GM18909 (cell line): ENCODE data around the gene CFAP298.
A peak's percentile ranks its signal among the peaks of the same experiment; 100 is the strongest.
"Not testable (repeated sequence)": the region's sequence is repeated elsewhere in the genome, so short reads cannot be mapped to it uniquely, and the experiment has no call there.

Source experiments
- ATAC-seq: cut with Tn5 transposase; IDR thresholded peaks from one replicate; pipeline ENCODE4 v1.9.1; 2021; ENCODE audit warnings: mild to moderate bottlenecking; ENCODE audit not compliant: unreplicated experiment, poor library complexity

CFAP298 gene

GRCh38 chr21:32612075-32612998, at the start of gene CFAP298:
TSS of gene CFAP298 (minus strand) at chr21:32612377. CDS start at chr21:32612243, 134 bp downstream.
- ATAC-seq = peak; percentile 97

DNA sequence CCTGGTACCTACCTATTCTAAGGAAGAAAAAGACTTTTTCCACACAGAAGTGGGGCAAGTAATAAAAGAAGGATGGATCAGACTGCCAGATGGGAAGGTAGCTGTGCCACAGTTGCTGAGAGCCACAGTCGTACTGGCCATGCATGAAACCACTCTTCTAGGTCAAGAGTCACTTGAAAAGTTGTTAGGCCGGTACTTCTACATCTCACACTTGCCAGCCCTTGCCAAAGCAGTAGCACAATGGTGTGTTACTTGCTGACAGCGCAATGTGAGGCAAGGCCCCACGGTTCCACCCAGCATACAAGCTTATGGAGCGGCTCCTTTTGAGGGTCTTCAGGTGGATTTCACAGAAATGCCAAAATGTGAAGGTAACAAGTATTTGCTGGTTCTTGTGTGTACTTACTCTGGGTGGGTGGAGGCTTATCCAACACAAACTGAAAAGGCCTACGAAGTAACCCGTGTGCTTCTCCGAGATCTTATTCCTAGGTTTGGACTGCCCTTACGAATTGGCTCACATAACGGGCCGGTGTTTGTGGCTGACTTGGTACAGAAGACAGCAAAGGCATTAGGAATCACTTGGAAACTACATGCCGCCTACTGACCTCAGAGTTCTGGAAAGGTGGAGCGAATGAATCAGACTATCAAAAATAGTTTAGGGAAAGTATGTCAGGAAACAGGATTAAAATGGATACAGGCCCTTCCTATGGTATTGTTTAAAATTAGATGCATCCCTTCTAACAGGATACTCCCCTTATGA, 49.0 kb upstream of the CFAP298 start:
- not testable (repeated sequence) for ATAC-seq

- ATAC-seq = no peak
These were observed 46.3 kb upstream of the CFAP298 start for GRCh38 chr21:32658524-32658923.

- ATAC-seq = peak; percentile 52
These were observed 41.2 kb upstream of the CFAP298 start for GRCh38 chr21:32653326-32653901.

GRCh38 chr21:32648165-32648564, 36.0 kb upstream of the CFAP298 start:
- no peak for ATAC-seq

DNA sequence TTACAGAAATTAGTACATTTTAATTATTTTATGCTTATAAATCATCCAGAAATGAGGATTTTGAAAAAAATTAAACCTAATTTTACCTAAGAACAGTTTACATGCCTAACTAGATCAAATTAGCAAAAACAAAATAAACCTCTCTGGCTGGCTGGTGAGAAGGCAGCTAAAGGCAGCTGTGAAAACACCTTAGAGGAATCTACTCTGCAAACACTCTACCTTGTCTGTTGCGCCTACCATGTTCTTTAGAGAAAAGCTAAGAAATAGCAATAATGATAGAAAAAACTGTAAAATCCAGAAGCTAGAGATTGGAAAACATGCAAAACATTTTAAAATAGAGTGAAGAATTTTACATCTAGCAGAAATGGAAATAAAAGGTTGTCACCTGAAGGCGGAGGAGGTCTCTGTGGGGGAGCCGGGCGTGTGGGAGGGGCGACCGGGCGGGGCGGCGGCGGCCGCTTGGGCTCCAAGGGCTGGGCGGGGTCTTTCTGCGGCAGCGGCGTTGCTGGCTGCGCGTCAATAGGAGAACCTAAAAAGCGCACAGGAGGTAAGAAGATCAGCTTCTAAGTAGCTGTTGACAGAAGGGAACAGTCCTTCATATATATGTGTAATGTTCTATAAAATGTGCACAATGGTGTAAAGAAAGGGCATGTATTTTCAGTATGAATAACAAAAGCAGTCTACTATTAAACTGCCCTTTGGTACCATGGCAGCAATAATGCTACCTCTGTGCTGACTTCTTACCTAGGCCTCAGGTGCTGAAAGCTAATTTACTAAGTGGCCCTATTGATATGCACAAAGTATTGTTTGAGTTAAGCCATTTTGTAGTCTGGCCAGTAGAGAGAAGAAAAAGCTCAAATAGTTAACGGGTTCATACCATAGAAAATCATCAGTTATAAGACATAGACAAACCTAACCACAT, 33.3 kb upstream of the CFAP298 start:
- ATAC-seq = no peak

- ATAC-seq = no peak
These were observed 29.8 kb upstream of the CFAP298 start for GRCh38 chr21:32641710-32642698.

DNA sequence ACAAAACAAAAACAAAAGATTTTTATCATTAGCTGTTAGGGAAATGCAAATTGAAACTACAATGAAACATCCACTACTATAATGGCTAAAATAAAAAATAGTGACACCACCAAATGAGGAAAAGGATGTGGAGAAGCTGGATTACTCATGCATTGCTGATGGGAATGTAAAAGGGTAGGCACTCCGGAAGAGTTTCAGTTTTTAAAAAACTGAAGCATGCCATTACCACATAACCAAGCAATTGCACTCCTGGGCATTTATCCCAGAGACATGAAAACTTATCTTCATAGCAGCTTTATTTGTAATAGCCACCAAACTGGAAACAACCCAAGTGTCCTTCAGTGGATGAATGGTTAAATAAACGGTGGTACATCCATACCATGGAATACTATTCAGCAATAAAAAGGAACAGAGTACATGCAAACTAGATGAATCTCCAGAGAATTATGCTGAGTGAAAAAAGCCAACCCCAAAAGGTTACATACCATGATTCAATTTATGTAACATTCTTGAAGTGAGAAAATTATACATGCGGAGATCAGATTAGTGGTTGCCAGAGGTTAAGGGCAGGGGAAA, 14.5 kb upstream of the CFAP298 start:
- no peak for ATAC-seq

- not testable (repeated sequence) for ATAC-seq
These were observed 6.0 kb upstream of the CFAP298 start for GRCh38 chr21:32618218-32618617.

DNA sequence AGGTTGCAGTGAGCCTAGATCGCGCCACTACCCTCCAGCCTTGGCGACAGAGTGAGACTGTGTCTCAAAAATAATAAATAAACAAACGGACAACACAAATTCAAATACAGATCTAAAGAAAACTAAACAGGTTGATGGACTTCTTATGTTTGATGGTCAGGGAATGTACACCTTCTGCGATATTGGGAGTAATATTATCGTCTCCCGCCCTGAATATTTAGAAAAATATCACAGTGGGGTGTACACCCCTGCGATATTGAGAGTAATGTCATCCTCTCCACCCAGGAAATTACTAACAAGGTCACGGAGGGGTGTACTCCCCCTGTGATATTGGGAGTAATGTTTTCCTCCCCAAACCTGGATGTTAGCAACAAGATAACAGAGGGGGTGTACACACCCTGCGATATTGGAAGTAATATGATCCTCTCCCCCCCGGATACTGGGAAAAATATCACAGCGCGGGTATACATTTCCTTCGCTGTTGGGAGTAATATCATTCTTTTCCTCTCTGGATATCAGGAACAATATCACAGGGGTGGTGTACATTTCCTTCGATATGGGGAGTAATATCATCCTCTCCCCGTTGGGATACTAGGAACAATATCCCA, 1.4 kb upstream of the CFAP298 start:
- ATAC-seq = no peak

DNA sequence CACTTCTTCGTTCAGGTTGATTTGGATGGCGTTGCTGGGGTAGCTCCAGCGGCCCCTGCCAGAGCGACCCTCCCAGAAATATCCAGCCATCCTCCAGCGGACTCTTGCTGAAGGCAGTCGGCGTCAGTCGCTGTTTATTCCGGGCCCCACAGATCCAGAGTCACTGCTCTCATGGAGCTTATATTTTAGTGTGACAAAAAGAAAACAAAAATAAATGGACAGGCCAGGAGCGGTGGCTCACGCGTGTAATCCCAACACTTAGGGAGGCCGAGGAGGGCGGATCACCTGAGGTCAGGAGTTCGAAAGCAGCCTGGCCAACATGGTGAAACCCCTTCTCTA, 791 bp upstream of the CFAP298 start:
- ATAC-seq = no peak

GRCh38 chr21:32611471-32611997, 643 bp downstream of the CFAP298 start:
- peak; percentile 21 for ATAC-seq

DNA sequence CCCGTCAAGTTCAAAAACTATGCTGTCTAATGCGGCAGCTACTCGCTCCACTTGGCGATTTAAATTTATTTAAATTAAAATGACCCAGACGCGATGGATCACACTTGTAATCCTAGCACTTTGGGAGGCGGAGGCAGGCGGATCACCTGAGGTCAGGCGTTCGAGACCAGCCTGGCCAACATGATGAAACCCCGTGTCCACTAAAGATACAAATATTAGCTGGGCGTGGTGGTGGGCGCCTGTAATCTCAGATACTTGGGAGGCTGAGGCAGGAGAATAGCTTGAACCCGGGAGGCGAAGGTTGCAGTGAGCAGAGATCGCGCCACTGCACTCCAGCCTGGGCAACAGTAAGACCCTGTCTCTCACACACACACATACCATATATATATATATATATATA, 1.2 kb downstream of the CFAP298 start:
- ATAC-seq = not testable (repeated sequence)

DNA sequence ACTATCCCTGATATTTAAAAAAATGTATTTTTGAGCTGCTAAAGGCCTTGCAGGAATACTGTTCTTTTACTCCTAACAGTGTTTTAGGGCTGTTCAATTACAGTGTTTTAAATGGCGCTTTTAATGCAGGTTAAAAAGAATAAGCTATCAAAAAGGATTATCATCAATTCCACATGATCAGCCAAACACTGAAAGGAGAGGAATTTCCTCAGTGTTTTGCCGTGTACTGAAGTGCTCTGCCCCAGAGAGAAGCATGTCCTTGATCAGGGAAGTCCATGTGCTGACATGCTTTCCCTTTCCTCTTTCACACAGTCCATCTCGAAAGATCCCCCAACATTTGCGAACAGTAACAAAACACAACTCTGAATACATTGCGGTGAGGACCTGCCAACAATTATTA, 3.3 kb downstream of the CFAP298 start:
- ATAC-seq = no peak

GRCh38 chr21:32605469-32605868, 6.7 kb downstream of the CFAP298 start:
- no peak for ATAC-seq

GRCh38 chr21:32604464-32604863, 7.7 kb downstream of the CFAP298 start:
- ATAC-seq = no peak

DNA sequence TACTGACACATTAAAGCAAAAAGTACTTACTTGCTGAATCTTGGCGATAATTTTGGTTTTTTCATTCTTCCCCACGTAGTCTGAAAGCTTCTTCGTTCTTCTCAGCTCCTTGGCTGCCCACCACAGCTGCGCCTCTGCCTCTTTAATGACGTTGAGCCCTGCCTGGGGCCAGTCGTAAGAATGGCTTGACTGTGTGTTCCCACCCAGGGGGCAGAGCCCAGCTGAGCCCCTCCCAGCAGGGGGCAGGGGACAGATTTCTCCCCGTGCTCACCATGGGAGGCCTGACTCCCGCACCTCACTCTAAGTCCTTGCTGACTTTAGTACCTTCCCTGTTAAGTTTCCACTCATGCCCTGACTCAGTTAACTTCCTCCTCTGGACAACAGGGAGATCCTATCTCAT, 9.0 kb downstream of the CFAP298 start:
- no peak for ATAC-seq

DNA sequence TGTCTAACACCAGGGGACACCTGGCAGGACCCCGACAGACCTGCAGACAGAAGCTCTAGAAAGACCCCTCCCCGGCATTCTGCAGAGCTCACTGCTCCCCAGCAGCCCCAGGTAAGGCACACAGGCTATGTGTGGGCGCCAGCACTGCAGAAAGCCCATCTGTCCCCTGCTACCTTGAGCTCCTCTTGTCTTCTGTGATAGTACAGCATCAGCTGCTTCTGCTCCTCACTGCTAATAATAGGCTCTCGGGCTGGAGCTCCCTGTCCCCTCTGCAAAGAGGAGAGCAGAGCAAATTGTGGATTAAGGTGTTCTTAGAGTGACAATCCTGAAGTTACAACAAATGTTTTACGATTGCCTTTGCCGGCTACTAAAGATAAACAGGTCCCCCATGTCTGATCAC, 10.1 kb downstream of the CFAP298 start:
- no peak for ATAC-seq
